GM21526 (cell line): Measurements from ENCODE around the gene STK24.

ENCODE experiments used
- ATAC-seq: cut with Tn5 transposase; IDR thresholded peaks from one replicate; pipeline ENCODE4 v1.9.1; 2021; ENCODE audit warnings: moderate library complexity; ENCODE audit not compliant: unreplicated experiment, low FRiP score

The STK24 gene

DNA sequence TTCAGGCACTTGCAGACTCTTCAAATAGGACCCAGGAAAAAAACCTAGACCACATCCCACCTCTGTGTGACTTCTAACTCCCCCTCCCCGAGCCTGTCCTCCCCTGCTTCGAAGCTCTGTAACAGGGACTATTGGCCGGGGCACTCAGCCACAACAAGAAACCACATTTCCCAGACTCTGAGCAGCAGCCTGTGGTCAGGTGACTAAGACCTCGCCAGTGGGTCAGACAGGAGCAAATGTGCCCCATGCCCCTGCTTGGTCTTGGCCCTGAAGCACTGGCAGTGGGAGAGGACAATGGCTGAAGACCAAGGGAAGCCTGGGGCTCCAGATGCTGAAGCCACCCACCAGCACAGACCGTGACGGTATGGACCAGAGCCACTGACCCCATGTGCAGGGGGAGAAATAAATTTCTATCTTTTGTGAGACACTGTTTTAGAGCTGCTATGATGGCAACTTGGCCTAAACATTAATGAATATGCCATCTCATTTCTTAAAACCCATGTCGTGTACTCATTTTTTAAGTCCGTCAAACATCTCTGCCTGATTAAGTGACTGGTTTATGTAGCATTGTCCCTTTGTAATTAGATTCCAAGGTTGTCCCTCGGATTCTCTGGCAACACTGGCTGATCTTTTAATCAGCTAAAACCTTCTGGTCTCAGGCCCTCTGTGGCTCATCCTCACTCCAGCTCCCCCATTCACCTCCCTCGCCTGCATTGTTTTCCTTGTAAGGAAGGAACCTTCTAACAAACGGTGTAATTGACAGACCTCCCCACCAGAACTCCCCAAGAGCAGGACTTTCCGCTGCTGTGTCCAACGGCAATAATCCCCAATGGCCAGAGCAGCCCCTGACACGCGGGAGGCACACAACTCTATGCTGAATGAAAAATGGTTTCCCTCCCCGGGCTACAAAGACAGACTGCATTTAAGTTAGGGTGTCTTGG is 98.4 kb downstream of the STK24 start:
- ATAC-seq = no peak

DNA sequence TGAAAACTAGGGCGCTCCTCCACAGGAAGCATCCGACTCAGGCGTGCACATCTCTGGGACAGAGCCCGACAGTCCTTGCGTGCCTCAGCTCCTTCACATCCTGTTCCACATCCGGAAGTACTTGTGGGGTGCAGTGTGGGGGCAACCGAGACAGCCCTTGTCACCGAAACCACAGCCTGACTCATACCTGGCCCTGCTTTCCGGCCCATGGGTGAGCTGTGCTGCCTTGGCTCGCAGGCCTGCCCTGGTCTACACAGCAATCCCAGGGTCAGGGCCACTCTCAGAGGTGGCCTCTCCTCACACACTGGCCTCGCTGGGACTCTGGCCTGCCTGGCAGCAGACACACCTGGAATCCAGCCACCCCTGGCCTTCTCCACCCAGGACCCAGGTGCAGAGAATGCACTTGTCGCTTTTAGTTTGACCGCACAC is 100.4 kb downstream of the STK24 start:
- peak; percentile 96 for ATAC-seq

- peak; percentile 28 for ATAC-seq
Observed at GRCh38 chr13:98476106-98476505, 100.8 kb downstream of the STK24 start.

- no peak for ATAC-seq
Observed at GRCh38 chr13:98475522-98475921, 101.4 kb downstream of the STK24 start.

DNA sequence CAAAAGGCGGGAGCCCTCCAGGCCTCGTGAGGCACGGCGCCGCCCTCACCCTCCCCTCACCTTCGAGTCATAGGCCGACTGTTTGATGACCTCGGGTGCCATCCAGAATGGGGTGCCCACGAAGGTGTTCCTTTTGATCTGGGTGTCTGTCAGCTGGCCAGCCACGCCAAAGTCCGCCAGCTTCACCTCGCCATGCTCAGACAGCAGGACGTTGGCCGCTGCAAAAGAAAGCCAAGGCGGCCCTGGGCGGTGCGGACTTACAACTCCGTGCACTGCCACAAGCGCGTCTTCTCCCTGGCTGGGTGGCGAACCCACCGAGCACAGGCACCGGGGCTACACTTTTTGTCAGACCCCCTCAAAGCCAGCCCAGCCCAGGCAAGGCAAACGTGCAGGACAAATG is 102.1 kb downstream of the STK24 start:
- no peak for ATAC-seq

DNA sequence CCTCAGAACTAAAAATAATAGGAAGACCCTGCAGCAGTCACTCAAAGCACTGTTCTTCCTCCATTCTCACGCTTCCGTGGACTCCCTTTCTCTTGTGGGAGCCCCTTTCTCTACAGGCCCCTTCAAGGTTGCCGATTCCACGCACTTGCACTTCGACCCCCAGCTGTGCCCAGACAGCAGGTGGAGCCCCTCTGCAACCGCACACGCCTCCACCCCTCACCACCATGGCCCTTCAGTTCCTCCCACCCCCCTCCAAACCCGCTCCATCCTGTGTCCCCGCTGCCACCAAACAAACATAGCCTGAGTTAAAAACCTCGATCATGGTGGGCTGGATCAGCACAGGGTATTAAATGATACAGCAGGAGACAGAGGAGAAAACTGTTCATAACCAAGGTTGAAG is 102.6 kb downstream of the STK24 start:
- ATAC-seq = no peak

DNA sequence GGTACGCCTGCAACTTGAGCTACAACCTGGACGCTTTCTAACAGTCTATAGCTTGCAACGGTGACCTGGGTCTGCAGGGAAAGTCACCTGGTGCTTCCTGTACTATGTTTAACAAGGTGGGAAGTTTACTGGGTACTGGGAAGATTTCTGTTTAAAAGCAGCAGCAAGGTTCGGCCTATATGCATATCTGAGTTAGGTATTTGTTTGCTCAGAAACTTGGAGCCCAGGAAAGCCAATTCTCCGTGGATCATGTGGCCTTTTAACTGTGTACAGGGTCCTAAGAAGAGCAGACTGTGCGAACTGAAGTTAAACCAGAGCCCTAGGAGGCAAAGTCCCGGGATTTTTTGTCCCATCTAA is 103.1 kb downstream of the STK24 start:
- no peak for ATAC-seq

DNA sequence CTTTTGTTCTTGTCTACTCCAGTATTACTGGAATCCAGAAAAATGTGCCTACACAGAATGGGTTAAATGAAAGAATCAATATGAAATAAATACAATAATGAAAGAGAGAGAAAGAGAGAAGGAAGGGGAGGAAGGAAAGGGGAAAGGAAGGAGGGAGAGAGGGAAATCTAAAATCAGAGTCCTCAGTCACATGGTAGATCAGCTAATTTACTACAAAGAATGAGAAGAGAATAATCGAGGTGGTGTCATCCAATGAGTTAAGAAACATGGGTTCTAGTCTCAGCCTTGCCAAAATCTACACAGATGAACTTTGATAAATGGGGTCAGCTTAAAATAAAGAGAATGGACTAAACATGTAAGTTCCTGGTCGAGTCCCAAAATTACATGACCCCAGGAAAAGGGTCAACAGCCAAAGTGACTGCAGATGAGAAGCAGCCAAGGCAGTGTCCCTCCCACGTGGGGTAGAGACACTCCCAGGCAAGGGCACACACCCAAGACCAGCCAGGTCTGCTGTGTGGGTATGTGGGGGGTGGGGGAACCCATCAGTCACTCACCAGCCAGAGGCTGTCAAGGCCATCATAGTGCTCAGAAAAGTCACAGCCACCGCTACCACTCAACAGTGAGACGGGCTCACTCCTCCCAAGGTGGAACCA is 103.6 kb downstream of the STK24 start:
- ATAC-seq = no peak

DNA sequence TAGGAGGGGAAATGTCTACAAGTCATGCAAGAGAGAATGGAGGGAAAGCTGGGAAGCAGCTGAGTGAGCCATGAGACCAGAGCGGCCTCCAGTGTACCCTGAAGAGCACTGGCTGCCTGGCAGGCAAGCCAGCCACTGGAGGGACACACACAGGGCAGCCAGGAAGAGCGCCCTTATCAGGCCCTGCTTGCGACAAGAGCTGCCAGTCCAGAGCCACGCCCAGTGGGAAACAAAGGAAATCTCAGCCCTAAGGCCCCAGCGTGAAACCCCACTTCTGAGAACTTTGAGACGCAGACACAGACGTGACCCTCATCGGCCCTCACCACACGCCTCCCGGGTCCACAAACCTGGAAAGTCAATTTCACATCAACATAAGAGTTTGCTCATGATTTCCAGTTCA is 105.0 kb downstream of the STK24 start:
- no peak for ATAC-seq

GRCh38 chr13:98470920-98471319 is 106.0 kb downstream of the STK24 start:
- no peak for ATAC-seq

DNA sequence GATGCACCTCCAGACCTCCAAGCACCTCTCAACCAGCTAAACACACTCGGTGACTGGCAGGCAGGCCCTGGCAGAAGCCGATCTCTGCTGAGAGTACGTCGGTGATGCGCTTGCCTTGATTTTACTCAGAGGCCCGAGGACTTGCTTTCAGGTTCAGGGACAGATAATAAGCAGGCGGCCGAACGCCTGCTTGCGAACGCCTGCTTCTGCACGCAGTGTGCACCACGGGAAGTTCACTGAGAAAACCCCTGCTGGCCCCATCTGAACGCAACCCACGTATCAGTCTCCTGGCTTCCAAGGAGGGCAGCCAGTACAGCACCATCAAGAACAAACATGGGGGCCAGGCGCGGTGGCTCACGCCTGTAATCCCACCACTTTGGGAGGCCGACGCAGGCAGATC is 108.0 kb downstream of the STK24 start:
- ATAC-seq = no peak

- ATAC-seq = no peak
Observed at GRCh38 chr13:98468361-98468760, 108.5 kb downstream of the STK24 start.

- ATAC-seq = no peak
Observed at GRCh38 chr13:98467263-98467985, 109.5 kb downstream of the STK24 start.

DNA sequence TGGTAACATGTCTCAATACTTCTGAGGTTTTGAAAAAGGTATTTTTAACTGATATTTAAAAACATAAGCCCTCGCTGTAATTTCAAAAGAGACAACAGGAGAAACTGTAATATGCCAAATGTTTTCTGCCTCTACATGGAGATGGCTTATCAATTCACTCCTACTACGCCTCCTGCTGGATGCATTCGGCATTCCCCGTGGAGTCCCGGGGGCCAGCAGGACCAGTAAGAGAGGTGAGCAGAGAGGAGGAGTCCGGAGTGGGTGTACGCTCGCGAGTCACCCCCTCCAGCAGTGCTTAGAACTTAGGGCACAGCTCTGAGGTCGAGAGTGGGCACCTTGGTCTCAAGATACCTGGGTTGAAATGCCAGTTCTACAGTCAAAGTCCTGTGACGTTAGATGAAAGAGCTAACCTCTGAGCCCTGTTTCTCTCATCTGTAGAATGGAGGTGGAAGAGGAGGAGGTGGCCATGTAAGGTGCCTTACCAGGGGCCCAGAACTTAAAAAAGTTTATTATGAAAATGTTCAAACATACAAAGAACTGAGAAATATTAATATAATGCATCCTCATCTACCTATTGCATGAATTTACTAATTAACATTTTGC is 110.2 kb downstream of the STK24 start:
- ATAC-seq = no peak

DNA sequence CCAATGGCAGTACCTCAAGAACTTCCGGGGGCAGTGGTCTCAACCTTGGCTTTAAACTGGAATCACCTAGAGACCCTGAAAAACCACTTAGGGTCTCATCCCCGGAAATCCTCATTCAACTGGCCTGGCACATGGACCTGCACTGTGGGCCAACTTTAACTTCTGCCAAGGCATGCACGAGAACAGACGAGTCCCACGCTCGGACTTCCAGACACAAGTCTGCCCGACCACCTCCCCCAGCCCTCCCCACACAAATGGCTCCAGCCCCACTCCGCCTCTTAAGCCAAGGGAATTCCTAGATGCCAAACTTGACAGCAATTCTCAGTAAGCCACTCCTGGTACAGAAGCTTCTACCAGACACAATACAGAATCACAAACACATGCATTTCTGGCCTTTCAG is 114.0 kb downstream of the STK24 start:
- no peak for ATAC-seq

- no peak for ATAC-seq
Observed at GRCh38 chr13:98462241-98462882, 114.5 kb downstream of the STK24 start.

- ATAC-seq = no peak
Observed at GRCh38 chr13:98461486-98462240, 115.2 kb downstream of the STK24 start.

- ATAC-seq = no peak
Observed at GRCh38 chr13:98460516-98460915, 116.4 kb downstream of the STK24 start.

DNA sequence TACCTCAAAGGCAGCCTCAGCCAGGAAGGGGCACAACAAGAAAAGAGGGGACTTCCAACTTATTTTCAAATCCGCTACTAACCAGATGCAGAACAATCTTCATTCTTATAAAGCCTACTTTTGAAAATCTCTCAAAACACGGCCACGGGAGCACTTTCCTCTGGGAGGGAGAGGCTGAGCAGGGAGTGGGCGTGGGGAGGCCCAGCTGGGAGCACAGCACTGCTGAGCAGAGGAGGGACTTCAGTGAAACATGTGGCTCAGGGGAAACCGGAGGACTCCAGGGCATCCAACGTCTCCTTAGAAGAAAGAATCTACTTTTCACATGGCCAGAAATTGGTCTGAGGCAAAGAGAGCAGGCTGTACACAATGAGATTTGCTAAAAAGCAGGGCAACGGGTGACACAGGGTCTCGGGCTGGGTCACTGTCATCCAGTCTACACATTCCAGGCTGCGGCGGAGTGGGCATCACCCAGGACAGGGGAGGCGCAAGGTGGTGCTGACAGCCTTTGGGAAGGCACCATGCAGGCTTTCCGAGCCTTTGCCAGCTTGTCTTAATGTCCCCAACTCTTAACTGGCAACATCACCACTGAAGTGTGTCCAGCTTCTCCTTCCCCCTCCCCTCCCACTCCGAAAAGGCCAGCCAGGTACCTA is 117.1 kb downstream of the STK24 start:
- no peak for ATAC-seq
